PC-3 (cell line): ENCODE results near the gene PEAK3.

Source experiments
- CTCF ChIP-seq: fragments of 300-600 bp; sonication (generic); conservative IDR thresholded peaks from 2 replicates; pipeline ENCODE4 v1.5.1; 2017; ENCODE audit warnings: antibody characterized with exemption, low read depth, mild to moderate bottlenecking, low read length
- EZH2 ChIP-seq: fragments of 300-600 bp; sonication (generic); IDR thresholded peaks from one replicate; pipeline ENCODE4 v1.6.1; 2017; ENCODE audit warnings: antibody characterized with exemption, mild to moderate bottlenecking, low read length; ENCODE audit not compliant: unreplicated experiment
- EZH2phosphoT487 ChIP-seq: fragments of 300-600 bp; sonication (generic); IDR thresholded peaks from 2 replicates; pipeline ENCODE4 v1.6.1; 2018; ENCODE audit warnings: mild to moderate bottlenecking, antibody characterized with exemption, low read length, borderline replicate concordance

DNA sequence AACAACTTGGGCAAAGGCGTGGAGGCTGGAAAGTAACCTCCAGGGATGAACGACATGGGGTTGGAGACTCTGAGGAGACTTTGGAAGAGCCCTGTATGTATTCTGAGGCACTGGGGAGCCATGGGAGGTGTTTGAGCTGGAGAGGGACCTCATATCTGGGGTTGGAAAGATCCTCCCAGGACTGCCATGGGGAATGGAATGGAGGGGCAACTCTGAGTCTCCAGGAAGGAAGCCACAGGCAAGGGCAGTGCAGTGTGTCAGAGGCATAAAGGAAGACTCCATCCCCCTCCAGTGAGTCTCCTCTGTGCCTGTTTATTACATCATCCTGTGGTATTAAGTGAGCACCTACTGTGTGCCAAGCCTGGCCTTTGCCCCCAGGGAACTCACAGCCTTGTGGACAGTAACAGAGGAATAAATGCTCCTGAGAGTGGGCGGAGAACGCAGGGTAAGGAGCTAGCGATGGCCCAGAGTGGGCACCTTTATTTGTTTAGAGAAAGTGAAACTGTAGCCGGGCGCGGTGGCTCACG lies 7.7 kb downstream of the PEAK3 start:
- TF ChIP-seq CTCF (no peak), EZH2 (no peak), EZH2phosphoT487 (no peak)
